Measurements from ENCODE around the gene NFATC2.

NFATC2 gene

GRCh38 chr20:51460163-51460562, 82.4 kb downstream of the NFATC2 start:
- ChIA-PET CTCF (interaction anchor here (1.8 kb wide), 1 partner anchor 10 kb away, joined by 6 read pairs; no protein-coding TSS in a partner anchor), POLR2A (interaction anchor here (0.6 kb wide), 1 partner anchor 665 kb away, joined by 4 read pairs; no protein-coding TSS in a partner anchor)
- DNase-seq, result no peak
- 91% methylated on average over 1 of the region's 3 CpGs for WGBS (ENCODE audit: insufficient coverage)
- H3K9me3 ChIP-seq (ENCODE audit: control extremely low read depth in 1 of 5, control insufficient read depth in 4 of 5, insufficient read depth in 2 of 5, low read depth in 1 of 5, low read length in 4 of 5), result no peaks in the 10 kb centered on the region
- H3K4me1 ChIP-seq (ENCODE audit: control extremely low read depth in 1 of 4, control insufficient read depth in 4 of 4, insufficient read depth in 4 of 4, low read length in 3 of 4), result peaks cover 0 to 12% (median 5%) of the 10 kb centered on the region in 4 experiments
- no peaks in the 10 kb centered on the region for H3K27me3 ChIP-seq (replicated peaks in 2 of 5; ENCODE audit: control insufficient read depth in 4 of 5, insufficient read depth in 5 of 5, low read length in 4 of 5)
- no peak overlapping the region for H3K4me3 ChIP-seq (ENCODE audit: control insufficient read depth in 1 of 7, extremely low read depth in 1 of 7, insufficient read depth in 4 of 7, low read depth in 2 of 7, low read length in 6 of 7)
- no peak overlapping the region for H3K27ac ChIP-seq (ENCODE audit: insufficient read depth in 1 of 2, low read depth in 1 of 2, low read length in 2 of 2, poor library complexity in 1 of 2, severe bottlenecking in 2 of 2)
- H3K36me3 ChIP-seq (ENCODE audit: control insufficient read depth in 4 of 4, insufficient read depth in 4 of 4, low read length in 3 of 4), result peaks cover 3 to 62% (median 35%) of the 10 kb centered on the region in 4 experiments

- Histone ChIP-seq H3K27me3 (replicated peaks in 2 of 5; ENCODE audit: control insufficient read depth in 4 of 5, insufficient read depth in 5 of 5, low read length in 4 of 5) (no peaks in the 10 kb centered on the region), H3K36me3 (ENCODE audit: control insufficient read depth in 4 of 4, insufficient read depth in 4 of 4, low read length in 3 of 4) (peaks cover 11 to 64% (median 38%) of the 10 kb centered on the region in 4 experiments), H3K4me1 (ENCODE audit: control extremely low read depth in 1 of 4, control insufficient read depth in 4 of 4, insufficient read depth in 4 of 4, low read length in 3 of 4) (peaks cover 0 to 12% (median 5%) of the 10 kb centered on the region in 4 experiments), H3K9me3 (ENCODE audit: control extremely low read depth in 1 of 5, control insufficient read depth in 4 of 5, insufficient read depth in 2 of 5, low read depth in 1 of 5, low read length in 4 of 5) (peaks cover 0 to 7% (median 0%) of the 10 kb centered on the region in 5 experiments), H3K27ac (ENCODE audit: insufficient read depth in 1 of 2, low read depth in 1 of 2, low read length in 2 of 2, poor library complexity in 1 of 2, severe bottlenecking in 2 of 2) (no peak overlapping the region), H3K4me3 (ENCODE audit: control insufficient read depth in 1 of 7, extremely low read depth in 1 of 7, insufficient read depth in 4 of 7, low read depth in 2 of 7, low read length in 6 of 7) (no peak overlapping the region)
- POLR2A ChIA-PET, result no interaction called here
- 92% methylated on average over 12 of the region's 13 CpGs for WGBS (ENCODE audit: insufficient coverage)
- CTCF ChIA-PET, result interaction anchor here (1.8 kb wide), 1 partner anchor 9 kb away, joined by 6 read pairs; no protein-coding TSS in a partner anchor
- no peak for DNase-seq
These were observed 83.6 kb downstream of the NFATC2 start for GRCh38 chr20:51458751-51459439.

DNA sequence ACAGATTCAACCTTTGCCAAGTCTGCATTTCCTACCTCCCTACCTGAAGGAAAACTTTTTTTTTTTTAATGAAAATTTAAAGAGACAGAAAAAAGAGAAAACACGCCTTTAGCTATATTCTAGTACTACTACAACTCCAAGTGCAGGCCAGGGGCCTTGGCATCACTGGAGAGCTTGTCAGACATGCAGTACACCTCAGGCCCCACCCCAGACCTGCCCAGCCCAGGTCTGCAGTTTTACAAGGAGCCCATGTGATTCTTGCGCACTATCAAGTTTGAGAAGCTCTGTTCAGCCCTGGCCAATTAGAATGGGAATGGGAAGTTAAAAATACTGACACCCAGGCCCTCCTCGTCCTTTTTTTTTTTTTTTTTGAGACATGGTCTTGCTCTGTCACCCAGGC, 85.0 kb downstream of the NFATC2 start:
- DNase-seq, result peak in 1 of 3 donors; percentile 8
- CTCF ChIA-PET, result interaction anchor here (0.6 to 2.4 kb wide), 6 partner anchors 38 to 138 kb away, joined by 3 to 10 read pairs (median 4); no protein-coding TSS in a partner anchor
- H3K4me3 ChIP-seq (ENCODE audit: control insufficient read depth in 1 of 7, extremely low read depth in 1 of 7, insufficient read depth in 4 of 7, low read depth in 2 of 7, low read length in 6 of 7), result no peak overlapping the region
- peaks cover 0 to 7% (median 0%) of the 10 kb centered on the region in 5 experiments for H3K9me3 ChIP-seq (ENCODE audit: control extremely low read depth in 1 of 5, control insufficient read depth in 4 of 5, insufficient read depth in 2 of 5, low read depth in 1 of 5, low read length in 4 of 5)
- POLR2A ChIA-PET, result interaction anchor here (0.6 kb wide), 2 partner anchors 31 to 98 kb away, joined by 5 read pairs; no protein-coding TSS in a partner anchor
- H3K27ac ChIP-seq (ENCODE audit: insufficient read depth in 1 of 2, low read depth in 1 of 2, low read length in 2 of 2, poor library complexity in 1 of 2, severe bottlenecking in 2 of 2), result no peak overlapping the region
- H3K27me3 ChIP-seq (replicated peaks in 2 of 5; ENCODE audit: control insufficient read depth in 4 of 5, insufficient read depth in 5 of 5, low read length in 4 of 5), result no peaks in the 10 kb centered on the region
- peaks cover 18 to 63% (median 44%) of the 10 kb centered on the region in 4 experiments for H3K36me3 ChIP-seq (ENCODE audit: control insufficient read depth in 4 of 4, insufficient read depth in 4 of 4, low read length in 3 of 4)
- WGBS (ENCODE audit: insufficient coverage), result 90% methylated on average over 2 of the region's 3 CpGs
- peaks cover 0 to 12% (median 5%) of the 10 kb centered on the region in 4 experiments for H3K4me1 ChIP-seq (ENCODE audit: control extremely low read depth in 1 of 4, control insufficient read depth in 4 of 4, insufficient read depth in 4 of 4, low read length in 3 of 4)

GRCh38 chr20:51456511-51457509, 85.7 kb downstream of the NFATC2 start:
- POLR2A ChIA-PET, result interaction anchor here (0.6 to 1.3 kb wide), 3 partner anchors 30 to 98 kb away, joined by 5 to 6 read pairs (median 5); no protein-coding TSS in a partner anchor
- Histone ChIP-seq H3K36me3 (ENCODE audit: control insufficient read depth in 4 of 4, insufficient read depth in 4 of 4, low read length in 3 of 4) (peaks cover 18 to 70% (median 48%) of the 10 kb centered on the region in 4 experiments), H3K27me3 (replicated peaks in 2 of 5; ENCODE audit: control insufficient read depth in 4 of 5, insufficient read depth in 5 of 5, low read length in 4 of 5) (no peaks in the 10 kb centered on the region), H3K9me3 (ENCODE audit: control extremely low read depth in 1 of 5, control insufficient read depth in 4 of 5, insufficient read depth in 2 of 5, low read depth in 1 of 5, low read length in 4 of 5) (peaks cover 0 to 7% (median 0%) of the 10 kb centered on the region in 5 experiments), H3K27ac (ENCODE audit: insufficient read depth in 1 of 2, low read depth in 1 of 2, low read length in 2 of 2, poor library complexity in 1 of 2, severe bottlenecking in 2 of 2) (no peak overlapping the region), H3K4me1 (ENCODE audit: control extremely low read depth in 1 of 4, control insufficient read depth in 4 of 4, insufficient read depth in 4 of 4, low read length in 3 of 4) (peaks cover 0 to 12% (median 5%) of the 10 kb centered on the region in 4 experiments), H3K4me3 (ENCODE audit: control insufficient read depth in 1 of 7, extremely low read depth in 1 of 7, insufficient read depth in 4 of 7, low read depth in 2 of 7, low read length in 6 of 7) (peak overlapping the region in 3 of 7 experiments; percentile 10 to 23 (median 14))
- WGBS (ENCODE audit: insufficient coverage), result 37% methylated on average over 16 of the region's 24 CpGs
- peak; percentile 62 to 80 (median 79) for DNase-seq
- CTCF ChIA-PET, result interaction anchor here (0.6 to 2.4 kb wide), 7 partner anchors 13 to 138 kb away, joined by 3 to 10 read pairs (median 3); no protein-coding TSS in a partner anchor

- CTCF ChIA-PET, result interaction anchor here (0.9 kb wide), 1 partner anchor 11 kb away, joined by 3 read pairs; no protein-coding TSS in a partner anchor
- no peaks in the 10 kb centered on the region for H3K27me3 ChIP-seq (replicated peaks in 2 of 5; ENCODE audit: control insufficient read depth in 4 of 5, insufficient read depth in 5 of 5, low read length in 4 of 5)
- H3K9me3 ChIP-seq (ENCODE audit: control extremely low read depth in 1 of 5, control insufficient read depth in 4 of 5, insufficient read depth in 2 of 5, low read depth in 1 of 5, low read length in 4 of 5), result peaks cover 0 to 7% (median 0%) of the 10 kb centered on the region in 5 experiments
- H3K4me3 ChIP-seq (ENCODE audit: control insufficient read depth in 1 of 7, extremely low read depth in 1 of 7, insufficient read depth in 4 of 7, low read depth in 2 of 7, low read length in 6 of 7), result no peak overlapping the region
- 99% methylated on average over 8 of the region's 9 CpGs for WGBS (ENCODE audit: insufficient coverage)
- H3K27ac ChIP-seq (ENCODE audit: insufficient read depth in 1 of 2, low read depth in 1 of 2, low read length in 2 of 2, poor library complexity in 1 of 2, severe bottlenecking in 2 of 2), result no peak overlapping the region
- no peak for DNase-seq
- POLR2A ChIA-PET, result no interaction called here
- peaks cover 0 to 12% (median 4%) of the 10 kb centered on the region in 4 experiments for H3K4me1 ChIP-seq (ENCODE audit: control extremely low read depth in 1 of 4, control insufficient read depth in 4 of 4, insufficient read depth in 4 of 4, low read length in 3 of 4)
- peaks cover 18 to 74% (median 53%) of the 10 kb centered on the region in 4 experiments for H3K36me3 ChIP-seq (ENCODE audit: control insufficient read depth in 4 of 4, insufficient read depth in 4 of 4, low read length in 3 of 4)
These were observed 88.2 kb downstream of the NFATC2 start for GRCh38 chr20:51454250-51454865.

GRCh38 chr20:51452734-51453365, 89.7 kb downstream of the NFATC2 start:
- Histone ChIP-seq H3K27me3 (replicated peaks in 2 of 5; ENCODE audit: control insufficient read depth in 4 of 5, insufficient read depth in 5 of 5, low read length in 4 of 5) (no peaks in the 10 kb centered on the region), H3K36me3 (ENCODE audit: control insufficient read depth in 4 of 4, insufficient read depth in 4 of 4, low read length in 3 of 4) (peaks cover 16 to 78% (median 54%) of the 10 kb centered on the region in 4 experiments), H3K9me3 (ENCODE audit: control extremely low read depth in 1 of 5, control insufficient read depth in 4 of 5, insufficient read depth in 2 of 5, low read depth in 1 of 5, low read length in 4 of 5) (peaks cover 0 to 7% (median 0%) of the 10 kb centered on the region in 5 experiments), H3K27ac (ENCODE audit: insufficient read depth in 1 of 2, low read depth in 1 of 2, low read length in 2 of 2, poor library complexity in 1 of 2, severe bottlenecking in 2 of 2) (no peak overlapping the region), H3K4me1 (ENCODE audit: control extremely low read depth in 1 of 4, control insufficient read depth in 4 of 4, insufficient read depth in 4 of 4, low read length in 3 of 4) (peaks cover 0 to 12% (median 4%) of the 10 kb centered on the region in 4 experiments), H3K4me3 (ENCODE audit: control insufficient read depth in 1 of 7, extremely low read depth in 1 of 7, insufficient read depth in 4 of 7, low read depth in 2 of 7, low read length in 6 of 7) (no peak overlapping the region)
- no peak for DNase-seq
- 99% methylated on average over 13 of the region's 13 CpGs for whole genome bisulfite sequencing (ENCODE audit: insufficient coverage)
- ChIA-PET CTCF (interaction anchor here (1.0 kb wide), 1 partner anchor 63 kb away, joined by 3 read pairs; no protein-coding TSS in a partner anchor), POLR2A (no interaction called here)

All from common myeloid progenitor, CD34-positive (primary cell).